Measurements from ENCODE around the gene LRMDA.

The LRMDA gene

DNA sequence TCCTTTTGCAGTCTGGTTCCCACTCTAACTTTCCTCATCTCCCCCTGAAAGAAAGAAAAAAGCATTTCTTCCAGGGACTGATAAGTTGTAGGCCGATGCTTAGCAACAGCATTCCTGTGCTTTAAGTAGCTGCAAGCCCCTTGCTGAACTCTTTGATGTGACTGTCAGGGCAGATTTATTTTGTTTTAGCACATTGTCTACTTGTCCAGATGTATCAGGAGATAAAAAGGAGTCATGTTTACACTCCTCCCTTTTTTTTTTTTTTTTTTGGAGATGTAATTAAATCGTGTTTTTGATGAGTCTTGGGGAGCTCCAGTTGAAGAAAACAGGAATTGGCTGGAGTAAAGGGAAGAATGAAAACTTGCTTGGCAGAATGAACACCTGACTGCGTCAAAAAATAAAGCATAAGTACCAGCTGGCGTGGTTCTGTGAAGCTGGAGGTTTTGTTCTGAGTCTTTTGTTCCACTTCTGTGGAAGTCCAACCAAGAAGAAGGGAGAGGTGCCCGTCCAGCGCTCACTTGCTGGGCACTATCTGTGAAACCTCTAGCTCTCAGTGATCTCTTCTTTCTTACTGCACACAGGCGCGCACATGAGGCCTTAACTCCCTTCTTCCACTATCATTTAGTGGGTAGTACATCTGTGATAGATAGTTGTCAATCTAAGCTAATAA is 871.7 kb downstream of the LRMDA start:
- DNase-seq (ENCODE audit: low read depth in 2 of 2): no peak

DNA sequence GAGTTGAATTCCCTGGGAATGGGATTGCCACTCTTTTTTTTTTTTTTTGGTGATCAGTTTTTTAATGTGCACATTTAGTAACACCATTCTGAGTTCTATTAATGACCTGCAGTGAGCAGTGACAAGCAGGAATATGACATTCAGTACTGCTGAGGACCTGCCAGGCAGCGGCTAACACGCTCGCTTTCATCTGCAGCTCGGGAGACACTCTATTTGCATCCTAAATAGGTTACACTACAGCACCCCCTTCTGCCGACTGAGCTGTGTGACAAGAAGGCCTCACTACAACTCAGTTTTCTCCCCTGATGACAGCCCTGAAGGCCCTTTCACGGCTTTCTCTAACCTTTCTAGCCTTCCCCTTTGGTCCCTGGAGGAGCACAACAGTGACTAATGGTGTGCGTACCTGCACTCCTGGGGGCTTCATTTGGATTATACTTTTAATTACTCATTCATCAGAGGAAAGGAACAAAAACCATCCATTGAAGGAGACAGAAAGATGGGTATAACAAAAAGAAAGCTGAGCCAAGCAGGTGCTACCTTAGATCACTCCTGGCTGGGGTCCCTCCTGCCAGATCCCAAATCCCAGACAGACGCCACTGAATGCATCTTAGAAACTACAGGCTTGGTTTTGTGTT is 872.4 kb downstream of the LRMDA start:
- DNase-seq (ENCODE audit: low read depth in 2 of 2): peak in 1 of 2 experiments; percentile 40

- no peak for DNase-seq (ENCODE audit: low read depth in 2 of 2)
These were observed 874.6 kb downstream of the LRMDA start for GRCh38 chr10:76305930-76306615.

GRCh38 chr10:76306856-76307255 is 875.4 kb downstream of the LRMDA start:
- peak; percentile 69 to 70 for DNase-seq (ENCODE audit: low read depth in 2 of 2)

GRCh38 chr10:76309070-76309469 is 877.6 kb downstream of the LRMDA start:
- no peak for DNase-seq (ENCODE audit: low read depth in 2 of 2)

DNA sequence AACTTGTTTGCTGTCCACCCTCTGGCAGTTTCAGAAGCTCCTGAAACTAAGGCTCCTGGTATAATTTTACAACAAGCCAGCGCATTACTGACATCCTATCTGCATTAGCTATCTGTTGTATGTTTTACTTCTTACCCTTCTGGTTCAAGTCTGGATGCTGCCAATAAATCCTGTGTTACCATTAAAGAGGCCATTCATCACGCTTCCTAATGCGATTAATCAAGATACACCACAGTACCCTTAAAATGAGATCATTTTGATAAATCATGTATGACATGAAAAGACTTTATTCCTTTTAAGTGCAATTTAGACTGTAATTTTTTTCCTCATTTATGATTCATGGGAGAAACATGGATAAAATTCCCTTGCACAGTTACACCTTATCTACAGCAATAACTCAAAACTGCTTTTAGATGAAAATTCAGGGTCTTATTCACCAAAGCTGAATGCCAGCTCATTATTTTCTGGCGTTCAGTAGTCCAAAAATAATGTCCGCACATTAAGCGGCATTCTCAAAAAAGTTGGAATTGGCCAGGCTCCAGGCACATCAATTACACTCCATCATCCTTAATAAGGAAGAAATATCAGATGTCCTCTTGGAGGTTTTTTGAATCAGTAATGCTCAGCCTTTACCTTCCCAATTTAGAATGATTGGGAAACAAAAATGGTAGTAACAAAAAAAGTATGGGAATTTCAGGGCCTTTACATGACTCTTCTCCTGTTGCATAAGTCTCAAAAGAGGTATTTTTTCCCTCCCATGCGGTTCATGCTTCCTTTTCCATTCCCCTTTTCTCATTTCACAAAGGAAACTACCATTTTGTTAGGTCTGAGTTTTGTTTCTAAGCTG is 878.5 kb downstream of the LRMDA start:
- peak; percentile 91 to 94 for DNase-seq (ENCODE audit: low read depth in 2 of 2)

DNA sequence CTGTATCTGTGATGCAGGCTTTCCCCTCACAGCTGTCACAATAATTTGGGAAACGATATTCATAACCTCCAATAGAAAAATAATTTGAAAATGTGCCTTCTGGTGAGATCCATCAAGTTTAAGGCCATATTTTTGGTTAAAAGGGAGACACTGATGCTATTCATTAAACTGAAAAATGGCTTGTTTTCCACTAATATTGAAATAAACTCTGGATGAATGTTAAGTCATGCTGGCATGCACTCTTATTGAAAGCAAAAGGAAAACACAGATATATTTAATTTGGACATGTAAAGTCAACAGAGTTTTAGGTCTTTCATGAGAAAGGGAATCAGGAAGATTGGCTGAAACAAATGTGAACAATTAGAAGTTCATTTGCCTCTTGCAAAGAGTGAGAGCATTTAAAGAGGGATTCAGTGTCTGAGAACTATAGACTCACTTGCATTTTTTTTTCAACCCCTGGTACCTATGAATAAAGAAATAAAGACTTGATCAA is 879.2 kb downstream of the LRMDA start:
- no peak for DNase-seq (ENCODE audit: low read depth in 2 of 2)

DNA sequence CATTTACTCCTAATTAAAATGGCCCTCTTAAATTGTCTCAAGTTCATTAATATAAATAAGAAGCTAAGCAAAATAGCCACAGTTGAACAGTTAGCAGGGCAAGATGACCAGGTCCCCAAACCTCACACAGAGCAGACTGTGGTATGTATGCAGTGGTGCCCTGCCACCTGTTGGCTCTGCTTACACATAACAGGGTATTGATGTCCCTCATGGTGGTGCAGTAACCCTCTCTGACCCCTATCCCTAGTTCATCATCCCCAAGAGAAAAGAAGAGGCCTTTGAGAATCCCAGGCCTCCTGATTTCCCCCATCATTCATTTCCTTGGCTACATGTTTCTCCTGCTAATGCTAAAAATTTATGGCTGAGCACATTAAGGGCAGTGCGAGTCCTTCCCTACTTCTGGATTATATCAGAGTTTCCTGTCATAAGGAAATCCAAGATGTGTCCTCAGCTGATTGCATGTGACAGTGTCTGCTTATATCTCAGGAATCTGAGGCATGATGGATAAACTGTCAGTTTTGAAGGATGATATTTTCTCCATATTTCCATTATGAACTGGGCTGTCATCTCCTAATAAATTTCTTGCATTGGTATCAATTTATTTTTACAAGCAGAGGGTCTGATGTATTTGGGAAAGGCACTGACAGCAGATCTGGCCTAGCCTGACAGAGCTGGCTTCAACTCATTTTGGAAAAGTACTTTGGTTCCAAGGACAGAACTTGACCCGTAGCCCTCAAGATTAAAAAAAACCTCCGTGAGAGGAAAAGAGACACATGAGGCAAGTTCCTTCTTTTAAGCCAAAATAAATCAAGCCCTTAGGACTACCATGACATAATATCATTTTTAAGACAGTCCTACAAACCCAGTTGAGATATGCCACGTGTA is 880.6 kb downstream of the LRMDA start:
- DNase-seq (ENCODE audit: low read depth in 2 of 2): no peak

DNA sequence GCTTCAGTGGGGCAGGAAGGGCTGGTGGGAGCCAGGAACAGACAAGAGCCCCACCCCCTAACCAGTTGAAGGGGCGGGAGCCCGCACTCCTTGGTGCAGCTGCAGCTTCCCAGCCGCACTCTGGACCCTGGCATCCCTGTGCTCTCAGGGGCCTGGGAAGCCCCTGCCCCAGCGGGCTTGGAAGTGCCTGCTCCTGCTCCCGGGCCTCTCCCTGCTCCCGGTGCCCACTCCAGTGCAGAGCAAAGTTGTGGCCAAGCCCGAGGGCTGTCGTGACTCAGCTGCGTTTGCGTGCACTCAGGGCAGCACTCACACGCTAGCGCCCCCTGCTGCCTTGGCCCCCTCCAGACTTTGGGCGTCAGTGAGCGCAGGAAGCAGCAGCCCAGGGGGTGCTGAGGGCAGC is 883.8 kb downstream of the LRMDA start:
- DNase-seq (ENCODE audit: low read depth in 2 of 2): no peak

DNA sequence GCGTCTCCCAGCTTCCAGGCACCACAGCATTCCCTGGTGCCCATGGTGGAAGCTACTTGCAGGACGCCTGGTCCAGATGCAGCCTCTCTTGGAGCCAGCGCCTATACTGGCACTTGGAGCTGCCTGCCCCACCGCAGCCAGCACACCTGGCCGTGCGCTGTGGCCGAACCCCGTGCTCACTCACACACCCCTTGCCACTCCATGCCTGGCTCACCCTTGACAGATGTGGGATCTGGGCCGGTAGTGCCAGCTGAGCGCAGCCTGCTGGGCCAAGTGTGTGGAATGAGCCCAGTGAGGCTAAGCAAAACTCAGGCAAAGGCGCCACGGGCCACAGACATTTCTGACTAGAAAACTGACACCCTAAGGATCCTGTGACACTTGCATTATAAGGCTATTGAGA is 884.8 kb downstream of the LRMDA start:
- DNase-seq (ENCODE audit: low read depth in 2 of 2): no peak

- no peak for DNase-seq (ENCODE audit: low read depth in 2 of 2)
These were observed 885.7 kb downstream of the LRMDA start for GRCh38 chr10:76317078-76317477.

GRCh38 chr10:76318211-76318610 is 886.8 kb downstream of the LRMDA start:
- no peak for DNase-seq (ENCODE audit: low read depth in 2 of 2)

DNA sequence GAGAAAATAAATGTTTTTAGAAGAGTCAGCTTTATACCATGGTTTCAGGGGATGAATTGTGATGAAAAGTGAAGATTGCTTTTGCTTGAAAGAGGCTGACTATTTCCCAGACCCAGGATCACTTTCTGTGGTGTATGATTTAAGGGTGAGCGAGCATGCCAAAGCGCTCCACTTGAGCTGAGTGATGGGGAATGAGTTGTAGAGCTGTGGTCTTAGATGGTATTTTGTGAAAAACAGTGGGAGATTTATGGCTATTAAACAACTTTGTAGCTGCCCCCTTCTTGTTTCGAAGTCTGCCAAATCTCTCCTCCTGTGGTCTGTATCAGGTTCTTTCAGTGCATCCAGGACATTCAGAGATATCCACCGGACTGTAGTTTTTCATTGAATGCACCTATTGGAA is 888.2 kb downstream of the LRMDA start:
- DNase-seq (ENCODE audit: low read depth in 2 of 2): peak; percentile 66 to 69

GRCh38 chr10:76324283-76324682 is 892.9 kb downstream of the LRMDA start:
- no peak for DNase-seq (ENCODE audit: low read depth in 2 of 2)

DNA sequence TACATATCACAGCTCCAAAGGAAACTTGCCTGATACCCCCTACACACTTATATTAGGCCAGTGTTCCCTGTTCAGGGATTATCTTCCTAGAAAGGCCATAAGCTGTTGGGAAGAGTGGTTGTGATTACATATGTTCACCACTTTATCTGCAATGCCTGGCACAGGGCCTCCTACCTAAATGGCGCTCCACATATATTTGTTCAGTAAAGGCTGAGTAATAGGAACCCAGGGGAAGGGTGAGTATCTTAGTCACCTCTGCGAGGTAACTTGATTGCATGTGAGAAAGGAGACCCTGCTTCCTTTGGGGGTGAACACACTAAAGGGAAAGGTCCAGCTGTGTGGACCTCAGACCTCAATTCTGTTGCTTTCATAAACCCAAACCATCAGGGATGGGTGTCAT is 896.0 kb downstream of the LRMDA start:
- DNase-seq (ENCODE audit: low read depth in 2 of 2): no peak

GRCh38 chr10:76328348-76328747 is 896.9 kb downstream of the LRMDA start:
- no peak for DNase-seq (ENCODE audit: low read depth in 2 of 2)

DNA sequence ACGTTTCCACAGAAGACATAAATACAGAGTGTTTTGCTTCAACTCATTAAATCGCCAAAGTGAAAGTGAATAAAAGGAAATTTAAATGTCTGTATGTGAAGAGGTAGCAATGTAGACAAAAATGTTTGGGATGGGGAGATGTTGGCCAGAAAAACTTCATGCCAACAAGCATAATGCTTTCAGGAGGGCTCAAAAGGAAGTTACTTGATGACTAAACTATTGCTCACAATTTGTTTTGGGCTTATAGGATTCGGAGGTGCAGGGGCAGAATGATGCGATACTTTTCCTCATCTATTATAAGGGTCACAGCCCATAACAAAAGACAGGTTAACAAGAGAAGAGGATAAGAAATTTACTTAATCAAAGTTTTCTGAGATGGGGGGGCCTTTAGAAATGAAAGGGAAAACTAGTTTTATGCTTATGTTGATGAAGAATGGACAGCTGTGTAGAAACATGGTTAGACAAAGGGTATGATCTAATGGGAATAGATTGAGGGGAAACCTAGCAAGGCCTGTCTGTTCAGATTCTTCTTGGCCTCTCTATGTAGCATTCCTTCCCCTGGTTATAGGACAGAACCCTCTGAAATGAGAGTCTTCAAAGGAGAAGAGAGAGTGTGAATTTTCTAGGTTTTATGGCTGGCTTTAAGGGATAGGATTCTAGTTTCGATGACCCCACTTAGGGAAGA is 898.6 kb downstream of the LRMDA start:
- DNase-seq (ENCODE audit: low read depth in 2 of 2): no peak

DNA sequence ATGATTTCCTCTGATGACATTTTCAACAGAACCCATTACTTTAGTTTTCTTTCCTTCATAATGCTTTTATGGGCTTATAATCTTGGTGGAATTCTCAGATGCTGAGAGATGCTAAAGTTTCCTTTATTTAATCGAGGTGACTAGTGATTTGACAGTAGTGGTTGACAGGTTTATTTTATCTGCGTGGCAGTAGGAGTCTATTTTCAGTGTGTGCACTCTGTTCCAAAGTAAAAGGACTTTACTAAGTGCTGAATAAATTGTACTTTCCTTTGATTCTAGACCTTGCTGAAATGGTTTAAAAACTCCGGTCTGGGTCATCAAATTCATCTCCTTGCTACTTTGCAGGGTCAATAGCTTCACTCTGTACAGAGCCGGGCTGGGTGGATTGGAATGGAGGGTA is 900.3 kb downstream of the LRMDA start:
- no peak for DNase-seq (ENCODE audit: low read depth in 2 of 2)

DNA sequence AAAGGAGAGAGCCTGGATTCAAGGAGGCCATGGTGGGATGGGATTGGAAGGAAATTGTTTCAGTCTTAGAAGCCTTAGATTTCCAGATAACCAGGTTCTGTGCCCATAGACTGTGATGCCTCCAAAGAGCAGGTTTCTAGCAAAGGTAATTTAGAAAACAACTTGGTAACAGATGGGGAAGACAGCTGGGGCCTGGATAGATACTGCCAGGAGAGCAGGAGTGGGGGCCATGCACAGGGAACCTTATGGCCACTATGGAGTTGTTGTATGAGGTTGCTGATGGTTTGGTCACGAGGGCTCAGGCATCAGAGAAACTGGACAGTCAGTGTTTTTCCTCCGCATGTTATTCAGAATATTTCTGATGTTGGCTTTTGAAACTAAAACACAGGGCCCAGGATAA is 901.9 kb downstream of the LRMDA start:
- no peak for DNase-seq (ENCODE audit: low read depth in 2 of 2)

- no peak for DNase-seq (ENCODE audit: low read depth in 2 of 2)
These were observed 902.4 kb downstream of the LRMDA start for GRCh38 chr10:76333796-76334195.
